Ovary (tissue), 3 donors: ENCODE results near the gene RASA3.

ENCODE experiments used
- EP300 ChIP-seq: sonication (generic); formaldehyde crosslinking; IDR thresholded peaks from one replicate; pipeline ENCODE4 v1.6.1; 2017; ENCODE audit warnings: antibody characterized with exemption
- POLR2A ChIP-seq: fragments of 450-650 bp; IDR thresholded peaks from one replicate; pipeline ENCODE4 v1.6.1; 2017; ENCODE audit warnings: antibody characterized with exemption, mild to moderate bottlenecking, moderate library complexity
- TF ChIP-seq, protein P1 (sequence below), 3 donors: fragments of 450-650 bp in 2 of 3; fragments of 200-600 bp in 1 of 3; IDR thresholded peaks; one replicate each; pipeline versions ENCODE4 v1.5.1 to v1.8.0; 2016 to 2022; ENCODE audit warnings: antibody characterized with exemption in 3 of 3, mild to moderate bottlenecking in 1 of 3
- donor health status: DM: no; HTN: no; CAD: no.

DNA sequence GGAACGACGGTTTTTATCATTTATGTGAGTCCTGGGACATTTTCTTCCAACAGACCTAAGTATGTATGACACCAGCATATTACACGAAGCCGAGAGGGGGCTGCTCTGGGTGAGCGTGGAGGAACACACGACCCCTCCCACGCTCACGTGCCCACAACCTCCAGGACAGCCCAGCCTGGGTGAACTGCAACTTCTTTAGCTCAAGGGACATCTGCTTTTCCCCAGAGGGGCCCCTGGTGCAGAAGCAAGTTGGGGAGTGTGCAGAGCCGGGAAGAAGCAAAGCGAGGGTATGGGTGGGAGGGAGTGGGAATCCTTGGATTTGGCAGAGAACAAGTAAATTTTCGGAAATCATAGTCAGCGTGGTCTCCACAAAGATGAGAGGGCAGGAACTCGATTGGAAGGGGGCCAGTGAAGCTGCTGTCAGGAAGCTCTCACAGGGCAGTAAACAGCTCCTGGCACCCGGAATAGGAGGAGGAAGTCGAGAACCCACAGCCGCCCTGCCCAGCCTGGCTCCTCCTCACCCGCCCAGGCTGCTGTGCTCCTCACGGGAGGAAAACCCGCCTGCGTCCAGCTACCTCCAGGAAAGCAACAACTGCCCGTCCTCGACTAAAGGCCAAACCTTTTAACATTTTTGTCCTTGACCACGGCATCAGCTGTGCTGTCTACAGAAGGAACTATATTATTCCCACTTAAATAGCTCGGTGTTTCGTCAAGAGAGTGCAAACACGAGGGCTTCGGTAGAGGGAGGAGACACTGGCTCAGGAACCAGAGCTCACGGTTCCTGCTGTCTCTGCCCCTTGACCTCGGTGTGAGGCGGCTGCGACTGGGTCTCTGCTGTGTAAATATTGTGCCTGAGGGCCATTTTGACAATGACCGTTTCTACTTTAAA, 29.5 kb upstream of the RASA3 start:
- TF ChIP-seq POLR2A, result no peak
- TF ChIP-seq, protein P1, sequence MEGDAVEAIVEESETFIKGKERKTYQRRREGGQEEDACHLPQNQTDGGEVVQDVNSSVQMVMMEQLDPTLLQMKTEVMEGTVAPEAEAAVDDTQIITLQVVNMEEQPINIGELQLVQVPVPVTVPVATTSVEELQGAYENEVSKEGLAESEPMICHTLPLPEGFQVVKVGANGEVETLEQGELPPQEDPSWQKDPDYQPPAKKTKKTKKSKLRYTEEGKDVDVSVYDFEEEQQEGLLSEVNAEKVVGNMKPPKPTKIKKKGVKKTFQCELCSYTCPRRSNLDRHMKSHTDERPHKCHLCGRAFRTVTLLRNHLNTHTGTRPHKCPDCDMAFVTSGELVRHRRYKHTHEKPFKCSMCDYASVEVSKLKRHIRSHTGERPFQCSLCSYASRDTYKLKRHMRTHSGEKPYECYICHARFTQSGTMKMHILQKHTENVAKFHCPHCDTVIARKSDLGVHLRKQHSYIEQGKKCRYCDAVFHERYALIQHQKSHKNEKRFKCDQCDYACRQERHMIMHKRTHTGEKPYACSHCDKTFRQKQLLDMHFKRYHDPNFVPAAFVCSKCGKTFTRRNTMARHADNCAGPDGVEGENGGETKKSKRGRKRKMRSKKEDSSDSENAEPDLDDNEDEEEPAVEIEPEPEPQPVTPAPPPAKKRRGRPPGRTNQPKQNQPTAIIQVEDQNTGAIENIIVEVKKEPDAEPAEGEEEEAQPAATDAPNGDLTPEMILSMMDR (IDR thresholded peaks at IDR 0.05), result no peak
- no peak for TF ChIP-seq EP300
